MV-4-11 (cell line): Measurements from ENCODE around the gene XRCC3.

Experiments used
- DNase-seq: peaks from one replicate; lab custom pipeline; 2025; lab: John Stamatoyannopoulos, UW

Gene XRCC3

GRCh38 chr14:103738701-103739451, 23.6 kb upstream of the XRCC3 start:
- no peak for DNase-seq

GRCh38 chr14:103738166-103738565, 22.9 kb upstream of the XRCC3 start:
- no peak for DNase-seq

GRCh38 chr14:103737432-103738045, 22.3 kb upstream of the XRCC3 start:
- DNase-seq, result no peak

- DNase-seq, result no peak
Observed at GRCh38 chr14:103736546-103737431, 21.5 kb upstream of the XRCC3 start.

- DNase-seq, result no peak
Observed at GRCh38 chr14:103735815-103736545, 20.7 kb upstream of the XRCC3 start.

- DNase-seq, result no peak
Observed at GRCh38 chr14:103735439-103735814, 20.2 kb upstream of the XRCC3 start.

- no peak for DNase-seq
Observed at GRCh38 chr14:103735022-103735421, 19.8 kb upstream of the XRCC3 start.

- DNase-seq, result no peak
Observed at GRCh38 chr14:103734081-103734888, 19.0 kb upstream of the XRCC3 start.

GRCh38 chr14:103733651-103734050, 18.4 kb upstream of the XRCC3 start:
- no peak for DNase-seq

GRCh38 chr14:103732868-103733620, 17.8 kb upstream of the XRCC3 start:
- no peak for DNase-seq

GRCh38 chr14:103731916-103732867, 16.9 kb upstream of the XRCC3 start:
- no peak for DNase-seq

GRCh38 chr14:103731481-103731880, 16.2 kb upstream of the XRCC3 start:
- DNase-seq, result no peak

GRCh38 chr14:103730490-103731035, 15.3 kb upstream of the XRCC3 start:
- DNase-seq, result no peak

GRCh38 chr14:103729496-103730448, 14.5 kb upstream of the XRCC3 start:
- DNase-seq, result no peak

- no peak for DNase-seq
Observed at GRCh38 chr14:103728721-103729120, 13.5 kb upstream of the XRCC3 start.

- DNase-seq, result no peak
Observed at GRCh38 chr14:103728141-103728540, 12.9 kb upstream of the XRCC3 start.

- no peak for DNase-seq
Observed at GRCh38 chr14:103727313-103727980, 12.2 kb upstream of the XRCC3 start.
